Measurements from ENCODE around the gene FAM120A. TPM values are rescaled to one million over a fixed set of nuclear protein-coding genes. Genes with fewer than 3 reads are reported as not detected.

FAM120A gene
- total RNA-seq, 1 experiment from 2014 or later: 31.5 TPM

- in situ Hi-C loops (cut with HindIII; ENCODE audit: low pct_unique_long_range_greater_than_20kb, low sequenced_read_pairs): no loop called here
- no peak for DNase-seq (ENCODE audit: low read depth)
These were observed 128.4 kb downstream of the FAM120A start for GRCh38 chr9:93579711-93580516.

GRCh38 chr9:93580654-93581380 is 129.3 kb downstream of the FAM120A start:
- DNase-seq (ENCODE audit: low read depth): no peak
- in situ Hi-C loops (cut with HindIII; ENCODE audit: low pct_unique_long_range_greater_than_20kb, low sequenced_read_pairs): no loop called here

- in situ Hi-C loops (cut with HindIII; ENCODE audit: low pct_unique_long_range_greater_than_20kb, low sequenced_read_pairs): no loop called here
- no peak for DNase-seq (ENCODE audit: low read depth)
These were observed 130.6 kb downstream of the FAM120A start for GRCh38 chr9:93582115-93582514.

- no peak for DNase-seq (ENCODE audit: low read depth)
These were observed 131.1 kb downstream of the FAM120A start for GRCh38 chr9:93582550-93582949.

GRCh38 chr9:93585259-93585658 is 133.8 kb downstream of the FAM120A start:
- in situ Hi-C loops (cut with HindIII; ENCODE audit: low pct_unique_long_range_greater_than_20kb, low sequenced_read_pairs): no loop called here
- DNase-seq (ENCODE audit: low read depth): no peak

More at GRCh38 chr9:93582550-93582949, 131.1 kb downstream of the FAM120A start:
- in situ Hi-C loops (cut with HindIII; ENCODE audit: low pct_unique_long_range_greater_than_20kb, low sequenced_read_pairs): no loop called here

- in situ Hi-C loops (cut with HindIII; ENCODE audit: low pct_unique_long_range_greater_than_20kb, low sequenced_read_pairs): no loop called here
- DNase-seq (ENCODE audit: low read depth): no peak
These were observed 134.2 kb downstream of the FAM120A start for GRCh38 chr9:93585695-93586094.

- in situ Hi-C loops (cut with HindIII; ENCODE audit: low pct_unique_long_range_greater_than_20kb, low sequenced_read_pairs): no loop called here
- no peak for DNase-seq (ENCODE audit: low read depth)
These were observed 135.0 kb downstream of the FAM120A start for GRCh38 chr9:93586290-93587057.

- DNase-seq (ENCODE audit: low read depth): no peak
- in situ Hi-C loops (cut with HindIII; ENCODE audit: low pct_unique_long_range_greater_than_20kb, low sequenced_read_pairs): no loop called here
These were observed 135.8 kb downstream of the FAM120A start for GRCh38 chr9:93587284-93587650.

- in situ Hi-C loops (cut with HindIII; ENCODE audit: low pct_unique_long_range_greater_than_20kb, low sequenced_read_pairs): no loop called here
- DNase-seq (ENCODE audit: low read depth): no peak
These were observed 136.3 kb downstream of the FAM120A start for GRCh38 chr9:93587651-93588347.

GRCh38 chr9:93588641-93589609 is 137.4 kb downstream of the FAM120A start:
- in situ Hi-C loops (cut with HindIII; ENCODE audit: low pct_unique_long_range_greater_than_20kb, low sequenced_read_pairs): no loop called here
- DNase-seq (ENCODE audit: low read depth): no peak

GRCh38 chr9:93589688-93590087 is 138.2 kb downstream of the FAM120A start:
- DNase-seq (ENCODE audit: low read depth): no peak
- in situ Hi-C loops (cut with HindIII; ENCODE audit: low pct_unique_long_range_greater_than_20kb, low sequenced_read_pairs): no loop called here

- in situ Hi-C loops (cut with HindIII; ENCODE audit: low pct_unique_long_range_greater_than_20kb, low sequenced_read_pairs): no loop called here
- DNase-seq (ENCODE audit: low read depth): no peak
These were observed 139.2 kb downstream of the FAM120A start for GRCh38 chr9:93590609-93591234.

GRCh38 chr9:93591301-93592007 is 140.0 kb downstream of the FAM120A start:
- no peak for DNase-seq (ENCODE audit: low read depth)
- in situ Hi-C loops (cut with HindIII; ENCODE audit: low pct_unique_long_range_greater_than_20kb, low sequenced_read_pairs): no loop called here

- in situ Hi-C loops (cut with HindIII; ENCODE audit: low pct_unique_long_range_greater_than_20kb, low sequenced_read_pairs): no loop called here
- no peak for DNase-seq (ENCODE audit: low read depth)
These were observed 140.6 kb downstream of the FAM120A start for GRCh38 chr9:93592008-93592642.

- in situ Hi-C loops (cut with HindIII; ENCODE audit: low pct_unique_long_range_greater_than_20kb, low sequenced_read_pairs): no loop called here
- DNase-seq (ENCODE audit: low read depth): no peak
These were observed 141.1 kb downstream of the FAM120A start for GRCh38 chr9:93592643-93593021.

GRCh38 chr9:93593144-93593658 is 141.7 kb downstream of the FAM120A start:
- DNase-seq (ENCODE audit: low read depth): no peak
- in situ Hi-C loops (cut with HindIII; ENCODE audit: low pct_unique_long_range_greater_than_20kb, low sequenced_read_pairs): no loop called here

Data from Caki2 (cell line).